ENCODE measurements around the gene BCAP29.

DNA sequence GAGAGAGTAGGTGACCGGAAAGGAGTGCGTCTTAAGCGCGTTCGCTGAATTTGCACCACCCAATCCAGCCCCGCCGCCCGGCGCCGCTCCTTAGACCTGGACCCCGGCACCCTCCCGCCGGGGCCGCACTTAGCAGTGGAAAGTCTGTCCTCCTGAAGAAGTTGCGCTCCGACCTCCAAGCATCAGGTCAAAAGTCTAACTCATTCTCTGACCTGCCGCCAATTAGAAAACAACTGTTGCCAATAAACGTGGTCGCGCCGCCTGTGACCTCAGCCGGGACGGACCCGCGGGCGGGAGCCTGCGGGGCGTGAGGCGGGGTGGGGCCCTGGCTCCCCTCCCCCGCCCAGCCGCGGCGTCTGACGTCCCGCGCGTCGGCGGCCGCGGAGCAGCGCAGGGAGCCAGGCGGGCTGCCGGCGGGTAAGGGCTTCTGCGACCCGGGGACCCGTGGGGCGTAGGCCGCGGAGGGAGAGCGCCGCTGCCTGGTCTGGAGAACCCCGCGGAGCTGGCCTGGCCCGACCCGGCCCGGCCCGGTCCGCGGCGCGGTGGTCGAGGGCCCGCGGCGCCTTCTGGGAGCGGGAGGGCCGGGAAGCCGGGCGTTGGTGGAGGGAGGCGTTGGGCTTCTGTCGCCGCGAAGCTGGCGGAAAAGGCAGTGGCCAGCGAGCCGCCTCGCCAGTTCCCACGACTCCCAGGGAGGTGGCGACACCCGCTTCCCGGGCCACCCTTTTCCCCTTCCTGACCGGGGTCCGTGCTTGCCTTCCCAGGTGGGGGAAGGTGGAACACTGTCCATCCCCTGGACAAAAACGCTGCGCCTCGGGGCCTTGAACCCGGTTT is at the start of gene BCAP29:
- TF ChIP-seq, protein P1, sequence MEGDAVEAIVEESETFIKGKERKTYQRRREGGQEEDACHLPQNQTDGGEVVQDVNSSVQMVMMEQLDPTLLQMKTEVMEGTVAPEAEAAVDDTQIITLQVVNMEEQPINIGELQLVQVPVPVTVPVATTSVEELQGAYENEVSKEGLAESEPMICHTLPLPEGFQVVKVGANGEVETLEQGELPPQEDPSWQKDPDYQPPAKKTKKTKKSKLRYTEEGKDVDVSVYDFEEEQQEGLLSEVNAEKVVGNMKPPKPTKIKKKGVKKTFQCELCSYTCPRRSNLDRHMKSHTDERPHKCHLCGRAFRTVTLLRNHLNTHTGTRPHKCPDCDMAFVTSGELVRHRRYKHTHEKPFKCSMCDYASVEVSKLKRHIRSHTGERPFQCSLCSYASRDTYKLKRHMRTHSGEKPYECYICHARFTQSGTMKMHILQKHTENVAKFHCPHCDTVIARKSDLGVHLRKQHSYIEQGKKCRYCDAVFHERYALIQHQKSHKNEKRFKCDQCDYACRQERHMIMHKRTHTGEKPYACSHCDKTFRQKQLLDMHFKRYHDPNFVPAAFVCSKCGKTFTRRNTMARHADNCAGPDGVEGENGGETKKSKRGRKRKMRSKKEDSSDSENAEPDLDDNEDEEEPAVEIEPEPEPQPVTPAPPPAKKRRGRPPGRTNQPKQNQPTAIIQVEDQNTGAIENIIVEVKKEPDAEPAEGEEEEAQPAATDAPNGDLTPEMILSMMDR (IDR thresholded peaks at IDR 0.05 in 2 of 3, conservative IDR thresholded peaks at IDR 0.05 in 1 of 3; ENCODE audit: insufficient read depth in 2 of 3, low read depth in 1 of 3, low read length in 3 of 3): peak; percentile 55 to 64 (median 60)
- TF ChIP-seq, protein P2, sequence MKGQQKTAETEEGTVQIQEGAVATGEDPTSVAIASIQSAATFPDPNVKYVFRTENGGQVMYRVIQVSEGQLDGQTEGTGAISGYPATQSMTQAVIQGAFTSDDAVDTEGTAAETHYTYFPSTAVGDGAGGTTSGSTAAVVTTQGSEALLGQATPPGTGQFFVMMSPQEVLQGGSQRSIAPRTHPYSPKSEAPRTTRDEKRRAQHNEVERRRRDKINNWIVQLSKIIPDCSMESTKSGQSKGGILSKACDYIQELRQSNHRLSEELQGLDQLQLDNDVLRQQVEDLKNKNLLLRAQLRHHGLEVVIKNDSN (CRISPR knock-in tag; IDR thresholded peaks at IDR 0.05): no peak
- TF ChIP-seq SAFB2 (IDR thresholded peaks at IDR 0.05; ENCODE audit: borderline replicate concordance, low read depth, low read length, severe bottlenecking) (no peak), HOXB6 (CRISPR knock-in tag; IDR thresholded peaks at IDR 0.05; ENCODE audit: borderline replicate concordance) (no peak), ZNF354B (CRISPR knock-in tag; IDR thresholded peaks at IDR 0.05) (no peak)
